ENCODE measurements around the gene G2E3.
"Not testable (repeated sequence)": the region's sequence is repeated elsewhere in the genome, so short reads cannot be mapped to it uniquely, and the experiment has no call there.

The G2E3 gene, protein sequence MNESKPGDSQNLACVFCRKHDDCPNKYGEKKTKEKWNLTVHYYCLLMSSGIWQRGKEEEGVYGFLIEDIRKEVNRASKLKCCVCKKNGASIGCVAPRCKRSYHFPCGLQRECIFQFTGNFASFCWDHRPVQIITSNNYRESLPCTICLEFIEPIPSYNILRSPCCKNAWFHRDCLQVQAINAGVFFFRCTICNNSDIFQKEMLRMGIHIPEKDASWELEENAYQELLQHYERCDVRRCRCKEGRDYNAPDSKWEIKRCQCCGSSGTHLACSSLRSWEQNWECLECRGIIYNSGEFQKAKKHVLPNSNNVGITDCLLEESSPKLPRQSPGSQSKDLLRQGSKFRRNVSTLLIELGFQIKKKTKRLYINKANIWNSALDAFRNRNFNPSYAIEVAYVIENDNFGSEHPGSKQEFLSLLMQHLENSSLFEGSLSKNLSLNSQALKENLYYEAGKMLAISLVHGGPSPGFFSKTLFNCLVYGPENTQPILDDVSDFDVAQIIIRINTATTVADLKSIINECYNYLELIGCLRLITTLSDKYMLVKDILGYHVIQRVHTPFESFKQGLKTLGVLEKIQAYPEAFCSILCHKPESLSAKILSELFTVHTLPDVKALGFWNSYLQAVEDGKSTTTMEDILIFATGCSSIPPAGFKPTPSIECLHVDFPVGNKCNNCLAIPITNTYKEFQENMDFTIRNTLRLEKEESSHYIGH

GRCh38 chr14:30558675-30559555 is at the start of gene G2E3:
TSS of gene G2E3 (plus strand) at chr14:30559158. CDS start at chr14:30581080, 21,922 bp downstream.
- DNase-seq: peak; percentile 94

DNA sequence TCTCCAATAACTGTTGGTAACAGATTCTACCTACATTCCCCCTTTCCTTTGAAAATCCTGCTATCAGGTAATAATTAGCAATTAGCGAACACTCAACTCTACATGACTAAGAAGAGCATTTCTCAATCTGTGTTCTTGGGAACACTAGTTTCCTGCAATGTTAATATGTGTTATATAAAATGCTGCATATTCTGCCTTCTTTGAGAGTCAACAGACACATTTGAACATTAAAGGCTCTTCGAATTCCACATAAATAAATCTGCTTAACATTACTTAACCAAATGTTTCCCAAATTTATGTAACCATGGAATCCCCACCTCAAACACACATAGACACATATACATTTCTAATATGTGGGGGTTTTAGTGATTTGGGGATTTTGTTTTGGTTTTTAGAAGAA is 41.2 kb upstream of the G2E3 start:
- DNase-seq: no peak

- no peak for DNase-seq
Measured at GRCh38 chr14:30518867-30519560, 39.9 kb upstream of the G2E3 start.

- no peak for DNase-seq
Measured at GRCh38 chr14:30519961-30520360, 39.0 kb upstream of the G2E3 start.

- DNase-seq: no peak
Measured at GRCh38 chr14:30520536-30520935, 38.4 kb upstream of the G2E3 start.

- peak; percentile 46 for DNase-seq
Measured at GRCh38 chr14:30521899-30522736, 36.8 kb upstream of the G2E3 start.

GRCh38 chr14:30525833-30526232 is 33.1 kb upstream of the G2E3 start:
- no peak for DNase-seq

- DNase-seq: no peak
Measured at GRCh38 chr14:30527196-30527595, 31.8 kb upstream of the G2E3 start.

DNA sequence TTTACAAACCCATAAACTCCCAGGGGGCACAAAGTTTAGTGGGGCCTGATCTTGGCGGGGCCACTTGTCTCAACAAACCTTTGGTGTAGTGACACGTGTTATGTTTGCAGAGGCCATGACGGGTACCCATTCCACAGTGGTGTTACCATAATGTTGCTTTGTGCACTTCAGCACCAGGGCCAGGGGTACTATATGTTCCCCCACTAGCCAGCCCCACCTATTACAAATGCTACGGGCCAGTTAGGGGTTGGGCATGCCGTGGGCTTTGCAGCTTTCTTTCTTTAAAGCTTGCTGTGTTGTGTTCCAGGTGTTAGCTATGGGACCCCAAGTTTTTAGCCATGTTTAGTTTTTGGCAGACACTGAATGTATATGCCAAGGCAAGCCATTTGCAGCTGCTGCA is 30.8 kb upstream of the G2E3 start:
- no peak for DNase-seq

DNA sequence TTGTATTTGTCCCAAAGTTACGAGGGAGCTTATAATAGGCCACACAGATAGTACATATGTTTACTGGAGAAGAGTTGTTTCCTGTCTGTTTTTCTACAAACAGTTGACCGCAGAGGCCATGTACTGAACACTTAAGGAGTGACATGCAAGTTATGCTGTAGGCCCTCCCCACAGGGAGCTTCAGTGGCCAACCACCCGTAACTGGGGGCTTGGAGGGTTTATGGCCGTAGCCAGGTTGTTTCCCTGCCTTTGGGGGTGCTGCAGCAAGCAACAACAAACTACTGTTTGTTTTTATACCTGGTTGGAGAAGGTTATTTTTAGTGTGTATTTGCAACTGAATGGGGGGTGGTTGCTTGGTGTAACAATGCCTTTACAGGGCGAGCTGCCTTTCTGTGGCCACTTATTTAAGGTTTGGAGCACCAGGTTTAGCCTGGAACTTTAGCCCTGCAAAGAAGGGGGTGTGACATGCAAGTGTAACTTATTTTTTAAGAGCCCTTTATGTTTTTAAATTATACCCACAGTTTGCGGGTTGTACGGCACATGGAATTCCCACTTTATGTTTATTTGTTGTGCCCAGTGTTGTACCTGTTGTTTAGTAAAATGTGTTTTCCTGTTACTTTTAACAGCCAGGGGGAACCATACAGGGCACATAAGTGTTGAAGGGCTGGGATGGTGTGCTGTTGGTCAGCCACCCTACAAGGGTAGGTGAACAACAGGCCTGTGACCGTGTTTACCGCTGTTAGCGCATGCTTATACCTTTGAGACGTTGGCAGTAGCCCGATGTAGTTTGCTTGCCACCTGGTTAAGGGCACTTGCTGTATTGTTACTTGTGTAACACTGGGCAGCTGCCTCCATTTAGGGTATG is 29.9 kb upstream of the G2E3 start:
- no peak for DNase-seq

GRCh38 chr14:30532264-30532663 is 26.7 kb upstream of the G2E3 start:
- DNase-seq: no peak

DNA sequence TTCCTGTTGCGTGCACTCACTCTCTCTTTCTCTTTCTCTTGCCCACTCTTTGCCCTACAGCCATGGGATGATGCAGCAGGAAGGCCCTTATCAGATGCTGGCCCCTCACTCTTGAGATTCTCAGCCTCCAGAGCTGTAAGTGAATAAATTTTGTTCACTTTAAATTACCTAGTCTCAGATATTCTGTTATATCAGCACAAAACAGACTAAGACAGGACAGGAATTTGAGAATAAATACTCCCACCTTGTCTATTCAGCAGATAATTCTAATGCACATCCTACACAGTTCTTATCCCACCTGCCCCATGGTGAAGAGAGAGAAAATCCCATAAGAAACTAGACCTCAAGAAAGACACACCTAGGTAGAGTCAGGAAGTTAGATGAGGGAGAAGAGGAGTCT is 25.8 kb upstream of the G2E3 start:
- DNase-seq: no peak

GRCh38 chr14:30541318-30541717 is 17.6 kb upstream of the G2E3 start:
- peak; percentile 39 for DNase-seq

DNA sequence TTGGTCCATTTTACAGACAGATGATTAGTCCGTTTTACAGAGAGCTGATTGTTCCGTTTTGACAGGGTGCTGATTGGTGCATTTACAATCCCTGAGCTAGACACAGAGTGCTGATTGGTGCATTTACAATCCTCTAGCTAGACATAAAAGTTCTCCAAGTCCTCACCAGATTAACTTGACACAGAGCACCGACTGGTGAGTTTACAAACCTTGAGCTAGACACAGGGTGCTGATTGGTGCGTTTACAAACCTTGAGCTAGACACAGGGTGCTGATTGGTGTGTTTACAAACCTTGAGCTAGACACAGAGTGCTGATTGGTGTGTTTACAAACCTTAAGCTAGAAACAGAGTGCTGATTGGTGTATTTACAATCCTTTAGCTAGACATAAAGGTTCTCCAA is 12.2 kb upstream of the G2E3 start:
- not testable (repeated sequence) for DNase-seq

GRCh38 chr14:30547388-30548048 is 11.4 kb upstream of the G2E3 start:
- DNase-seq: no peak

DNA sequence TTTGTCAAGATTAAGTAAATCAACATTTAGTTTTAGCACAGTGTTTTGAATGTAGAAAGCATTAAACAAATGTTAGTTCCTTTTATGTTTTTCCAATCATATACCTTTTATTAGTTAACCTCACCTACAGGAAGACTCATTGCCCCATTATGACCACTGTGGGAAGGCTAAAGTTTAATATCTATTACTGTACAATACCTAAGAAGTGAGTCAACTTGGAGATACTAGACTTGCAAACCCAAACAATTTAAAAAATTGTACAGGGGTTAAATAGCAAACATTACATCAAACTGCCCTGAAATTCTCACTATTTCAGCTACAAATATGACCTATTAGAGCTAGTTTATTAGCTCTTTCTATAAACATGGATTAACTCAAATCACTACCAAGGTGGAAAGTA is 8.6 kb upstream of the G2E3 start:
- DNase-seq: no peak

DNA sequence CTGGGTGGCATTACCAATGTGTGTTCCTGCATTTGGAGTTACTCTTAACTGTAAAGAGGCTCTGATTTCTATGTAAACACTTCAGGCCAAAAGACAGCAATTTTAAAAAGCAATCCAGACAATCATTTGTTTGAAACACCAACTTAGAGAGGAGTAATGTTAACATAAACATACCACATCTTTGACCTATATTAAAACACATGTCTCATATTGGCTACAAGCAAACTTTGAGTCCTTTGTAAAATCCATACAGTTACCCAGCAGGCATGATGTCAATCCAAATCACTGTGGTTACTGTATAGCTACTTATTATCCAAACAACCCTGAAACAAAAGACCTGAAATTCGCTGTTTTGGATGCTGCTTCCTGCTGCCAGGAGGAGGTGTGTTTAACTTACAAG is 7.5 kb upstream of the G2E3 start:
- no peak for DNase-seq

DNA sequence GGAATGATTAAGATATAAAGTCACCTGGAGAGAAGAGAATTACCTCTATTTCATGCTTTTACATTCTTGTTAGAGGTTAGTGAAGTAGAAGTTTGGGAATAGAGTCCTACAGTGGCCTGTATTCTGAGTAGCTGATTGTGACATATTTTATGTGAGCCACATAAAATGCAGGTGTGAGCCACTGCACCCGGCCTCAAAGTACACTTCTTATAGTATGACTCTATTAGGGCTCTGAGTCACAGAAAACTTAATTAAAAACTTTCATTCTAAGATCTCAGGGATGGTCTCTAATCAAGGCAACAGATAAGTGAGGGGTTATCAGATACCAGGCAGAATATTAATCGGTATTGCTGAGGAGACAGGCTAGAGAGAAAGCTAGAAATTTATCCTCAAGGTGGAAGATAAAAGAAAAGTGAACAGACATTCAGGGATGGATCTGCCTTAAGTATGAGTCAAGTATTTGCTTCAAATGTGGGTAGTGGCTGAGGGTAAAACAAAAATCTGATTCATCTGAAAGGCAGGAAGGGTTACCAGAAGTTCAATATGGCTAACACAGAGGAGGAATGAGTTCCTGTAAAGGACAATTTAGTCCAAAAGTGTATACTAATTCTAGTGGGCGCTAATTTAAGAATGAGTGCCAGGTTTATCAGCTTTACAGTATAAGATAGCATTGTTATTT is 5.5 kb upstream of the G2E3 start:
- DNase-seq: no peak

DNA sequence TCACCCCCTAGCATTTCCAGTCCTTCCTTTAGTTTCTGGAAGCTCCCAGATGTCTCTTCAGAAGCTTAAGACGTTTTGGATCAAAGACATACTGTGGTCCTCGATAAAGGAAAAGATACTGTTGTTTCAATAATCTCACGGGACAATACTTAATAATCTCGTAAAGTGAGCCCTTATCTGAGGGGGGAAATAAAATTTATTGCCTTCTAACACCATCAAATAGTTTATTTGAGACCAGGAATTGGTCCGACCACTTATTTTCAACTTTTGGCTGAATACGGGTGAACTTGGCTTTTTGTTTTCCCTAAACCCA is 640 bp upstream of the G2E3 start:
- DNase-seq: no peak

DNA sequence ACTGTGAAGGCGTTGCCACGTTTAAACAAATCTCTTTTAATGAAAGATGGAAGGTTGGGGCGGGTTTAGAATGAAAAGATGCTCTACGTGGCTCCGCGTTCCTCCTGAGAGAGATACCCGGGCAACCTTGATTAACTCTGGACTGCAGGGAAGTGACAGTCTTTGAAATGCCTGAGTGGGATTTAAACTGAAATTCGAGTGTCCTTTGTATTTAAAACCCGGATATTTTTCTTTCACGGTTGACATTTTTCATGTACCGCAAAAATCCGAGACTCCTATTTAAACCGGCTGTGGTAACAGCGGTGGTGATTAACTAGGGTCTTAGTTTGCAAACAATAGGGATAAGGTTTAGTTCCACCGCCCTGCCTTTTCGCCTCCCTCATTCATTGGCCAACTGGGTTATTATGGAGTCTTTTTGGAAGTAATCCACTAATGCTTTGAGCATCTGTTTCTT is 707 bp downstream of the G2E3 start:
- DNase-seq: peak; percentile 5
